Activated CD4-positive, alpha-beta T cell treated with anti-CD3 and anti-CD28 coated beads, Interleukin-2, amount 50 U/mL, for 1 hour (primary cell): ENCODE data around the gene OSBPL5.
"Not testable (repeated sequence)": the region's sequence is repeated elsewhere in the genome, so short reads cannot be mapped to it uniquely, and the experiment has no call there.

Experiments used
- DNase-seq: peaks from one replicate; pipeline ENCODE4 v3.0.0-alpha.2; 2020

The OSBPL5 gene

GRCh38 chr11:3120071-3120792, 44.9 kb downstream of the OSBPL5 start:
- no peak for DNase-seq

DNA sequence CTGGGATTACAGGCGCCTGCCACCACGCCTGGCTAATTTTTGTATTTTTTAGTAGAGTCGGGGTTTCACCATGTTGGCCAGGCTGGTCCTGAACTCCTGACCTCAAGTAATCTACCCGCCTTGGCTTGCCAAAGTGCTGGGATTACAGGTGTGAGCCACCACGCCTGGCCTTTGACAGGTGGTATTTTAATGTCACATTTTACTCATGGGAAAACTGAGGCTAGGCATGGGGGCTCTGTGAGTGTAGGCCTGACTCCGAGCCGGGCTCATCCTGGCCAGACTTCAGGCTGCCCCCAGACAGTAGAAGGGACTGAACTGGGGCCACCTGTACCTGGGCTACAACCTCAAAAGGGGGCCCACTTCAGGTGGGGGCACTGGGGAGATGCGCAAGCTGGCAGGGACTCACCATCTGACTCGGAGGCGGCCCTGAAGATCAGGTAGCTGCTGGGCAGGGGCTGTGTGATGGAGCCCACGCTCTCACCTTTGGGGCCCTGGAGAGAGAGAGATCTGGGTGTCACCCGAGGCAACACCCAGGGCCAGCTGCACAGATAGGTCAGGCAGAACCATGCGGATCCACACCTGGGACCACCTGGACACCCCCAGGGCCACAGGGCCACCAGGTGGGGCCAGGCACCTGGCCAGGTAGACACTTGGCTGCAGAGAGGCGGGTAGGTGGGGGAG, 45.8 kb downstream of the OSBPL5 start:
- no peak for DNase-seq

DNA sequence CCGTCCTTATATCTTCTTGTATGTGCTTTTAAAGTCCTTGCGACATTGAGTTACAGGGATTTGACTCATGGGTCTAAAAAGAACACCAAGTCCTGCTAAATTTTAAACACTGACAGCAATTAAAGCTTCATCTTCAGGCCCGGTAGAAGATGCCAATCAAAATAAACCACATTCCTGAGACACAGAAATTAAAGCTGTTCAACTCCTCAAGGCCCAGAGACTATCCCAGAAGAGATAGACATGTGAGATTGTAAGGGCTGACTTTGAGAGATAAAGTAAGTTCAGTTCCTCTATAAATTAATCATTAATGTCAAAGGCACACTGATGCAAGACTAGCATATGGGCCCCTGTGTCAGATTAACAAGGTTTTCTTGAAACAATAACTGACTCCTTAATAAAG, 49.8 kb downstream of the OSBPL5 start:
- DNase-seq = no peak

DNA sequence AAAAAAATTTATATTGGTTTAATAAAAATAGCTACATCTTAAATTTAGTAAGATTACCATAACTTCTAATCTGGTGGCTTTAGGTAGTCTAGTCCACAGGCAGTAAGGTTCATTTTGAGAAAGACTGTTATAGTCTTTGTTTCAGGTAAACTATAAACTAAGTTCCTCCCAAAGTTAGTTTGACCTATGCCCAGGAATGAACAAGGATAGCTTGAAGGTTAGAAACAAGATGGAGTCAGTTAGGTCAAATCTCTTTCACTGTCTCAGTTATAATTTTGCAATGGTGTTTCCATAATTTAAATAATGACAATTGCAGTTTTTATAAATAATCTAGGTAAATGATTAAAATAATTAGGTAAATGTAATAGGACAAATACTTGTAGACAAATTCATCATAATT, 51.4 kb downstream of the OSBPL5 start:
- not testable (repeated sequence) for DNase-seq

GRCh38 chr11:3111919-3112690, 53.0 kb downstream of the OSBPL5 start:
- DNase-seq = no peak

- DNase-seq = no peak
Observed at GRCh38 chr11:3111466-3111865, 53.6 kb downstream of the OSBPL5 start.

- peak; percentile 24 for DNase-seq
Observed at GRCh38 chr11:3109921-3110706, 55.0 kb downstream of the OSBPL5 start.

DNA sequence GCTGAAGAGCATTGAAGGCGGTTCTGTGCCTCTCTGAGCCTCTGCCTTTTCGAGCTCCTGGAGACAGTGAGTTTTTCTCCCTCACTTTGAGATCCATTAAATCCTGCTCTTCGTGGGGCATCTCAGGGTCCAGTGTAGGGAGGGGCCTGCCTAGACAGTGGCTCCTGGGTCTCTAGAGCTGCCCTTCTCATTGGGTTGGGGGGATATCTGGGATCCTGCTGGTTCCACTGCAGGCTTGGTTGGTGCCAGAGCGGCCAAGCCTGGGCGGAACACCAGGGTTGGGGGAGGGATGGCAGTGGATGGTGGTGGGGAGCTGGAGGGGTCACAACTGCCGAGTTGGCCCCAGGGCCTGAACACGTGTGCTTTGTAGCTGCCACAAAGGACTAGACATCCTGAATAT, 55.7 kb downstream of the OSBPL5 start:
- DNase-seq = no peak

- no peak for DNase-seq
Observed at GRCh38 chr11:3108183-3108721, 56.9 kb downstream of the OSBPL5 start.

GRCh38 chr11:3107608-3108182, 57.4 kb downstream of the OSBPL5 start:
- DNase-seq = no peak

- no peak for DNase-seq
Observed at GRCh38 chr11:3106736-3107524, 58.2 kb downstream of the OSBPL5 start.

DNA sequence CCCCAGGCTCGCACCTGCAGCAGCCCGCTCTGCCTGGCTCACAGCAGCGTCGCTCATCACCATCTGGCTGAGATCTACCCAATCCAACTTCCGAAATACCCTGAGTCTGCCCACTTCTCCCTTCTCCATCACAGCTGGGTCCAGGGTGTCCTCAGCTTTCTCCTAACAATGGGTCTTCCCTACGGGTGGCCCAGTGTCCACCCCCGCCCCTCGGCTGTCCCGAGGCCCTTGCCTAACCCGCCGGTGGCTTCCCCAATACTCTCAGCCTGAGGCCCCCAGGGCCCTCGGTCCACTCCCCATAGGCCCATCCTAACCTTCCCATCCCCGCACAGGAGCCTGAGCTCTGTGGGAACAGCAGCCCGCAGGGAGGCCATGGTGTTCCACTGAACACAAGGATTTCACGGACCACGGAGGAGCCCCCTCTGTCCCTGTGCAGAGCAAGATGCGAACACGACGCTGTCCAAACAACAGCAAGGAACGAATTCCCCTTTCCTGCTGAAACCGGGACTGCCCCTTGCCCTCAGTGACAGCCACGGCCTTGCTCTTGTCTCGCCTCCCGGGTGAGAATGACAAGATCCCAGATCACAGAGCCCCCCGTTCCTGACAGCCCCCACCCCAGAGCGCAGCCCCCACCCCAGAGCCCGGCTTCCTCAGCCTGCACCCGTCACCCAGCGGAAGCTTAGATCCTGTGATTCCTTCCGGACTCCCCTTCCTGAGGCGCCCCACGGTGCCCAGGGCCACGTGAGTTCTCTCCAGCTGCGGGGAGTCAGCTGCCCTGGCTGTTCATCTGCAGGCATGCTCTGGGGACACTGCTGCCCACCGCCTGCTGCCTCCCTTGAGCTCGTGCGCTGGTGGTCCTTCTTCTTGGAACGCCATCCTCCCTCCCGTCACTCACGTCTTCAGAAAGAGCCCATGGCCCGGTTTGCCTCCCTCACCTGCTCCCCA, 59.0 kb downstream of the OSBPL5 start:
- DNase-seq = no peak

- DNase-seq = no peak
Observed at GRCh38 chr11:3104961-3105790, 59.9 kb downstream of the OSBPL5 start.

DNA sequence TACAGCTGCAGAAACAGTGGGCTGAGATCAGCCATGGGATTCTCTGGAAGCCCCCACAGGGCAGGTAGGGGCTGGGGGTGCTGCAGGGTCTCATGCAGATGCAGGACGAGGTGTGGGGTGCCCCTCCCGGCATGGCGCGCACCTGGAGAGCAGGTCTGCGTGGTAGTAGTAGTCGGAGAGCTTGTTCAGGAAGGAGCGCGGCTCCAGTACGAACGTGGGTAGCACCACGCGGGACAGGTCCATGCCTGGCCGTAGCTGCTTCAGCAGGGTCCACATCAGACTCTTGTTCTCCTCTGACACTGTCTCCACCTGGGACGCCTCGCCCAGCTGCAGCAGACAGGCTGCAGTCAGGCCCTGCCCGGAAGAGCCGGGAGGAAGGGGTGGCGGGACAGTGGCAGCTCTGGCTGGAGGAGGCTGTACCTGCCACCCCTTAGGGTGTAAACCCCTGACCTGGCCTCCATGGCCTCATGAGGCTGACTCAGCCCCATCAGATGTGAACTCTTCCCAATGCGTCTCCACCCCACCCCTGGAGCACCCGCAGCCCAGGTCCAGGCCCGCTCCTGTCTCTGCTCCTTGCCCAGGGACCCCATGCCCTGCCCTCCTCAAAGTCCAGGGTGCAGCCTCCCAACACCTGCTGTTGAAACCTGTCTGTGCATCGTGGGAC, 60.9 kb downstream of the OSBPL5 start:
- no peak for DNase-seq

- DNase-seq = no peak
Observed at GRCh38 chr11:3103076-3103475, 62.0 kb downstream of the OSBPL5 start.

- DNase-seq = no peak
Observed at GRCh38 chr11:3102641-3102921, 62.5 kb downstream of the OSBPL5 start.

DNA sequence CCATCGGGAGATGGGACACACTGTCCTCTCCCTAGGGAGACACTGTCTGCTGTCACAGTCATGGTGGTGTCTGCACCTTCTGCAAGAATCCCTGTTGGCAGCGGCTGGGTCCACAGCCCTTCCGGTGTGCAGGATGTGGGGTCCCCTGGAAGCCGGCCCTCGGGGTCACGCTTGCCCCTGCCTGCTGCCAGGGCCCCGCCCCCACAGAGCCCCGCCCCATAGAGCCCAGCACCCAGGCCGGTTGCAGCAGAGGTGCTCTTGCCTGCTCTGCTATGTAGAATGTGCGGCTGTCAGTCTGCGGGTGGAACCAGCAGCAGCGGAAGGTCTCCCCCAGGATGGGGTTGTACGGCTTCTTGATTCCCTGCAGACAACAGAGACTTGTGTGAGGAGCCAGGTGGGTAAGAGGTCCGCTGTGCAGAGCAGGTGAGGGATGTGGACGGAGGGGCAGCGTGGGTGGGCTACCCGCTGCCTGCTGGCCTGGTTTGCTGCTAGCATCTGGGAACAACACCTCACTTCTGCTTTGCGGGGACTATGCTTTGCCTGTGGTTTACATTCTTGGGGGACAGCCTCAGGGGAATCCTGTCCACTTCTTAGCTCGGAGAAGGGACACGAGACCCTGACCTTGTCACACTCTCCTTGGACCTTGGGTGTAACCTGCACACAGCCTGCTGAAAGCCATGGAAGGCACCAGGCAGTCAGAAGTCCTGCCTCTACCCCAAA, 63.0 kb downstream of the OSBPL5 start:
- no peak for DNase-seq

GRCh38 chr11:3099178-3099577, 65.9 kb downstream of the OSBPL5 start:
- DNase-seq = no peak
